ENCODE data around the gene ENC1.

DNA sequence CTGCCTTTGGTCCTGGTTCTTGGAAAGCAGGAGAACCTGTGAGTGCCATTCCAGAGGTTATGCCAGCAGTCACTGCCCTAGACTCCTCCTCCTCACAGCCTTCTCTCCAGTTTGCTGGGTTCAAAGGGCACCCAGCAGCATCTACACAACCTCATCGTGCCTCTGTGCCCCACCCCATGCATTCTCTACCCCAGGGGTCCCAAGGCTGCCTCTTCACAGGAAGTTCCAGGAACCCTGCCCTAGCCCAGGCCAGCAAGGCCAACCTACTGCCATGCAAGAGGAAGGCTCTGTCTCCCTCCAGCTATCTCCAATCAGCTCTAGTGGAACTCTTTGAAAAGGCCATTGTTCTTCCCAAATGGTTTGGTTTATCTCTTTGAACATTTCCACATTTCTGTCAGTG lies 21.2 kb downstream of the ENC1 start:
- TF ChIP-seq CTCF (IDR thresholded peaks at IDR 0.05): no peak
- no peak for TF ChIP-seq POLR2A (IDR thresholded peaks at IDR 0.05)
- TF ChIP-seq POLR2AphosphoS5 (IDR thresholded peaks at IDR 0.05; ENCODE audit: insufficient read depth in 1 of 2, low read depth in 1 of 2): no peak
